GM12864 (cell line): ENCODE results near the gene ACSL1.
A peak's percentile ranks its signal among the peaks of the same experiment; 100 is the strongest.

ENCODE experiments used
- DNase-seq: peaks from one replicate; pipeline ENCODE4 v3.0.0-alpha.2; 2011; ENCODE audit warnings: low read depth
- H3K4me3 ChIP-seq: 2 replicates; pipeline ENCODE4 v1.5.1; 2011; ENCODE audit warnings: mild to moderate bottlenecking, low read depth, low read length, control low read depth
- TF ChIP-seq, protein P1 (sequence below): IDR thresholded peaks from 2 replicates; pipeline ENCODE4 v1.5.1; 2011; ENCODE audit warnings: low read depth, mild to moderate bottlenecking, moderate library complexity, low read length, control low read depth, inconsistent platforms; ENCODE audit errors: missing control alignments

ACSL1 gene

DNA sequence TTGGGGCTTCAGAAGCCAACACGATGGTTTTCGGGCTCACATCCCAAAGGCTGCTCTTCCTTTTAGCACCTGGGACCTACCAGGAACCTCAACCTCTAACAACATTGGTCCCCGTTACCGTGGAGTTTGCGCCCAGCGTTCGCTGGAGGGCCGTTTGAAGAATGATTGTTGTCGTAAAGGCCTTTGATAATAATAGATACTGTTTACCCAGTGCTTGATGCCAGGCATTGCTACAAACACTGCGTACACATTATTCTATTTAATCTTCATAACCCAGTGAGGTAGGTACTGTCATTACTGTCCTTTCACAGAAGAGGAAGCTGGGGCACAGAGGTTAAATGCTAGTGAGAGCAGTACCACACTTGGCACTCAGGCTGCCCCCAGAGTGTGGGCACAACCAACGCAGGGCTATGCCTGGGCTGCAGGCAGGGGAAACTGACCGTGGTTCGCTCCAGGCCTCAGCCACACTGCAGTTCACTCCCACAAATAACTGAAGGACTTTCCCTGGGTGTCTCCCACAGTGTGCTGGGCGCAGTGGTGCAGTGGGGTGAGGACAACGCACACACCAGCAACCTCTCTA lies 1.0 kb upstream of the ACSL1 start:
- no peak for DNase-seq
- H3K4me3 ChIP-seq = peak overlapping the region; percentile 76
- TF ChIP-seq, protein P1, sequence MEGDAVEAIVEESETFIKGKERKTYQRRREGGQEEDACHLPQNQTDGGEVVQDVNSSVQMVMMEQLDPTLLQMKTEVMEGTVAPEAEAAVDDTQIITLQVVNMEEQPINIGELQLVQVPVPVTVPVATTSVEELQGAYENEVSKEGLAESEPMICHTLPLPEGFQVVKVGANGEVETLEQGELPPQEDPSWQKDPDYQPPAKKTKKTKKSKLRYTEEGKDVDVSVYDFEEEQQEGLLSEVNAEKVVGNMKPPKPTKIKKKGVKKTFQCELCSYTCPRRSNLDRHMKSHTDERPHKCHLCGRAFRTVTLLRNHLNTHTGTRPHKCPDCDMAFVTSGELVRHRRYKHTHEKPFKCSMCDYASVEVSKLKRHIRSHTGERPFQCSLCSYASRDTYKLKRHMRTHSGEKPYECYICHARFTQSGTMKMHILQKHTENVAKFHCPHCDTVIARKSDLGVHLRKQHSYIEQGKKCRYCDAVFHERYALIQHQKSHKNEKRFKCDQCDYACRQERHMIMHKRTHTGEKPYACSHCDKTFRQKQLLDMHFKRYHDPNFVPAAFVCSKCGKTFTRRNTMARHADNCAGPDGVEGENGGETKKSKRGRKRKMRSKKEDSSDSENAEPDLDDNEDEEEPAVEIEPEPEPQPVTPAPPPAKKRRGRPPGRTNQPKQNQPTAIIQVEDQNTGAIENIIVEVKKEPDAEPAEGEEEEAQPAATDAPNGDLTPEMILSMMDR = no peak

DNA sequence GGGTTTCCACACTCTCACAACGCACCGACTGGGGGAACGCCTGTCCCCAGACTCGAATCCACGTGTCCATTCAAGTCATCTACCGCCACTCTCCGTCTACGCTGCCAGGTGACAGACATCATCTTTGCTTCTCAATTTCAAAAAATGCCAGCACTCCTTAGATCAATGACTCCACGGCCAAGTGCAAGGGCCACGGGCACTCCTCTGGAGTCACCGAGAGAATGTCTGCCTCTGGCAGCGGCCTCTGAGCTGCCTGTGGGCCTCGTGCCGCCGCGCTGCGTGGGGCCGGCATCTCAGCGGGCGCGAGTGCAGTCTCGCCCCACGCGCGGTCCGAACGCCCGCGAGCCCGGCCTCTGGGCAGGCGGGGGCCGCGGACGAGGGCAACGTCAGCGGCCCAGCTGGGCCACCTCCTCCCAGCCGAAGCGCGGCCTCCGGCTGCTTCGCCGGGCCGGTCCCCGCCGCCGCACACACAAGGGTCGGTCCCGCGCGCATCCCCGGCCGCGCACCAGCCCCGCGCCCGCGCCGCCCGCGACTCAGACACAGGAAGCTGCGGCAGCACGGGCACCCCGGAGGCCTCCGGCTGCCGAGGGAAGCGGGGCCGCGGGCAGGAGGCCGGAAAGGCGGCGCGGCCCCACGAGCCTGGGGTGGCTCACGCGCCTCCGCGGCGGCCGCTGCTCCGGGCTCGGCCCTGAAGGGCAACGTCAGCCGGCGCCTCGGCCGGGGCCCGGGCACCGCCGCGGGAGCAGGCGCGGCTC lies 450 bp downstream of the ACSL1 start:
- peak overlapping the region; percentile 70 for H3K4me3 ChIP-seq
- TF ChIP-seq, protein P1 = no peak
- no peak for DNase-seq

DNA sequence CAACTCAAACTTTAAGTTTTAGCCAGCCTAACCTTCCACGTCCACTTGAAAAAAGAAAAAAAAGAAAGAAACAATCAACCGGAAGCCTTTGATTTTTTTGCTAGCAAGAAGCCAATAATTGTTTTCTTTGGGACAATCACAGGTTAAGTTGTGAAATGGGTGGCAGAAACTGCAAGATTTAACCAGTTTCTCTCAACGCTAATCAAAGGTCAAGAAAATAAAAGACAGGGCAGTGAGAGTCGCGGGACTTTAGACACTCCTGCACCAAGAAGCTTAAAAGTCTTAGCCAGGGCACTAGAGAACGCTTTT lies 1.0 kb downstream of the ACSL1 start:
- peak overlapping the region; percentile 70 for H3K4me3 ChIP-seq
- no peak for DNase-seq
- TF ChIP-seq, protein P1 = no peak

DNA sequence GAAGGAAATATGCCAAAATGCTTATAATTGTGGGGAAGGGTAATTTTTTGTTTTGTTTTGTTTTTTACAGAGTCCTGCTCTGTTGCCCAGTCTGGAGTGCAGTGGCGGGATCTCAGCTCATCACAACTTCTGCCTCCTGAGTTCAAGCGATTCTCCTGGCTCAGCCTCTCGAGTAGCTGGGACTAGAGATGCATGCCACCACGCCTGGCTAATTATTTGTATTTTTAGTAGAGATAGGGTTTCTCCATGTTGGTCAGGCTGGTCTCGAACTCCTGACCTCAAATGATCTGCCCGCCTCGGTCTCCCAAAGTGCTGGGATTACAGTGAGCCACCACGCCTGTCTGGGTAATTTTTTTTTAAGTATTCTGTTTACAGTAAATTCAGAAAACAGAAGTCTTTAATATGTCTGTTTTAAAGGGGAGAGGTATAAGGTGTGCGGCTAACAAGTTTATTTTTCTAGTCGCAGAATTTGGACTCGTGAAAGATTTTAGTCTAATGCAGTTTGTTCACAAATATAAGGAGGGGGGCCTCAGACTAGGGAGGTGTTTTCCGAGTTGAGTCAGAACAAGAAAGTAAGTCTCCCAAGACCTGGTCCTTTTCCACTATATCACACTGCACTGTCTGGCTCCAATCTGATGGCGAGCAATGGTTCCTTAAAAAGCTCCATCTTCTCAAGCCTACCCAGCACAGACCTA lies 1.5 kb downstream of the ACSL1 start:
- peak overlapping the region; percentile 70 for H3K4me3 ChIP-seq
- DNase-seq = no peak
- TF ChIP-seq, protein P1 = no peak

DNA sequence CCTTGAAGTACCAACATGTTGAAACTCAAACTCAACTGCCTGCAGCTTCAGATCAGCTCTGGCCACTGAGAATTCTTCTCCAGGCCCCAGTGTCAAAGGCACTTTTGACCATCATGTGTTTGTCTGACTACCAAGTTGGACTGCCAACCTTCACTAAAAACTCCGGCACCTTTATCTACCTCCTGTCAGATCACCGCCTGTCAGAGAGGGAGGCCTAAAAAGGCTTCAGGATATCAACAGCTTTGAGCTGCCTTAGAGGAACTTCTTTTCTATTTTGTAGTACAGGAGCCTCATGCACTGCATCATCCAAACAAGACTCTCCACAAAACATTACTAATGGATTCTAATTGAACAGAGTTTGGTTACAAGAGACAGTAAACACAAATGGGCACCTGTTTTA lies 2.8 kb downstream of the ACSL1 start:
- TF ChIP-seq, protein P1 = no peak
- no peak for DNase-seq
- peak overlapping the region; percentile 7; the same call in 1 of the 2 replicates for H3K4me3 ChIP-seq

DNA sequence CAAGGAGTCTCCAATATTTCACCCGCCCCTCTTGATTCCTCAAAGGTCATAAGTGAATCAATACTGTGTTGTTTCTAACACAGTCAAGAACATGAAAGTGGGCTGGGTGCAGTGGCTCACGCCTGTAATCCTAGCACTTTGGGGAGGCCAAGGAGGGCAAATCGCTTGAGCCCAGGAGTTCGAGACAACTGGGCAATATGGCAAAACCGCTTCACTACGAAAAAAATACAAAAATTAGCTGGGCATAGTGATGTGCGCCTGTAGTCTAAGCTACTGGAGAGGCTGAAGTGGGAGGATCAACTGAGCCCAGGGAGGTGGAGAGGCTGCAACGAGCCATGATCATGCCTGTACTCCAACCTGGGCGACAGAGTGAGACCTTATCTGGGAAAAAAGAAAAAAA lies 3.4 kb downstream of the ACSL1 start:
- TF ChIP-seq, protein P1 = no peak
- no peak for DNase-seq
- no peak overlapping the region for H3K4me3 ChIP-seq
